ENCODE data around the gene H2AZ2.
A peak's percentile ranks its signal among the peaks of the same experiment; 100 is the strongest.
"Not testable (repeated sequence)": the region's sequence is repeated elsewhere in the genome, so short reads cannot be mapped to it uniquely, and the experiment has no call there.

Gene H2AZ2

DNA sequence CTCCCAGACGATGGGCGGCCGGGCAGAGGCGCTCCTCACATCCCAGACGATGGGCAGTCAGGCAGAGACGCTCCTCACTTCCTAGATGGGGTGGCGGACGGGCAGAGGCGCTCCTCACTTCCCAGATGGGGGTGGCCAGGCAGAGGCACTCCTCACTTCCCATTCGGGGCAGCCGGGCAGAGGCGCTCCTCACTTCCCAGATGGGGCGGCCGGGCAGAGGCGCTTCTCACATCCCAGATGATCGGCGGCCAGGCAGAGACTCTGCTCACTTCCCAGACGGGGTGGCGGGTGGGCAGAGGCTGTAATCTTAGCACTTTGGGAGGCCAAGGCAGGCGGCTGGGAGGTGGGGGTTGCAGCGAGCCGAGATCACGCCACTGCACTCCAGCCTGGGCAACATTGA lies 24.0 kb upstream of the H2AZ2 start:
- not testable (repeated sequence) for DNase-seq (ENCODE audit: low read depth in 1 of 2, low spot score in 1 of 2)

DNA sequence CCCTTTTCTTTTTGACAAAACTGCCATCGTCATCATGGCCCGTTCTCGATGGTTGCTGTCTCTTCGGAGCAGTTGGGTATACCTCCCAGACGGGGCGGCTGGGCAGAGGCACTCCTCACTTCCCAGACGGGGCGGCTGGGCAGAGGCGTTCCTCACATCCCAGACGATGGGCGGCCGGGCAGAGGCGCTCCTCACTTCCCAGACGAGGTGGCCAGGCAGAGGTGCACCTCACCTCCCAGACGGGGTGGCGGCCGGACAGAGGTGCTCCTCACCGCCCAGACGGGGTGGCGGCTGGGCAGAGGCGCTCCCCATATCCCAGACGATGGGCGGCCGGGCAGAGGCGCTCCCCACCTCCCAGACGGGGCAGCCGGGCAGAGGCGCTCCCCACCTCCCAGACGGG lies 22.9 kb upstream of the H2AZ2 start:
- DNase-seq (ENCODE audit: low read depth in 1 of 2, low spot score in 1 of 2), result not testable (repeated sequence)

DNA sequence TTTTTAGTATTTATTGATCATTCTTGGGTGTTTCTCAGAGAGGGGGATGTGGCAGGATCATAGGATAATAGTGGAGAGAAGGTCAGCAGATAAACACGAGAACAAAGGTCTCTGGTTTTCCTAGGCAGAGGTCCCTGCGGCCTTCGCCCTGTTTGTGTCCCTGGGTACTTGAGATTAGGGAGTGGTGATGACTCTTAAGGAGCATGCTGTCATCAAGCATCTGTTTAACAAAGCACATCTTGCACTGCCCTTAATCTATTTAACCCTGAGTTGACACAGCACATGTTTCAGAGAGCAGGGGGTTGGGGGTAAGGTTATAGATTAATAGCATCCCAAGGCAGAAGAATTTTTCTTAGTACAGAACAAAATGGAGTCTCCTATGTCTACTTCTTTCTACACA lies 22.4 kb upstream of the H2AZ2 start:
- DNase-seq (ENCODE audit: low read depth in 1 of 2, low spot score in 1 of 2), result not testable (repeated sequence)

DNA sequence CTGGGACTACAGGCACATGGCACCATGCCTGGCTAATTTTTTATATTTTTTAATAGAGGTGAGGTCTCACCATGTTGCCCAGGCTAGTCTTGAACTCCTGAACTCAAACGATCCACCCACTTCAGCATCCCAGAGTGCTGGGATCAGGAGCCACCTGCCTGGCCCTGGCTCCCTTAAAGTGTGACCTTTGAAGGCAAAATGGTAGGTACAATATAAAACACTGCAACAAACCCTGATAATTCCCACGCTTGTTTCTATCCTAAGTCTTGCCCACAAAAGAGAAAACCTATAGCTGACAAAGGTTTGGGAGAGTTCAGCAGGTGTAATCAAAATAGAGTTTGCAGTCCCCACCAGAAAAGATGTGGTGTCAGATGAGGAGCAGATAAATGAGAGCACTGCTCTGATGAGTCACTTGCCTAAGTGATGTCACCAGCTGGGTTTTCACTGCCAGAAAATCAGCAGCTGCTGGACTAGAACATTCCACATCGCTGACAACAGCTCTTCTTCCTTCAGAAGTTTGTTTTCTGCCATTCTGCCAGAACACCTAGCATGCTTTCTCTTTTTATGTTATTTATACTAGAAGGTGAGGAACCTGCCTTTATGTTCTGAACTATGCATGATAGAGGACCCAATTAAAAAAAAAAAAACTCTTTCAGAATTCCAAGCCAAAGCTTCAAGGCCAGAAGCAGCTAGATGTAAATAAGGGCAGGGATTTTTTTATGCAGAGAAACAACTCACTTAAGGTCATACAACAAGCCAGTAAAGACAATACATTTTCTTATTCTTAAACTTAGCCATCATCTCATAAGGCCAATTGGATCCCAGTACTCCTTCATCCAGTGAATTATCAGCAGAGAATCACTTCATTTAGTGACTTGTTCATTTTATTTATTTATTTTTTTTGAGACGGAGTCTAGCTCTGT lies 19.4 kb upstream of the H2AZ2 start:
- DNase-seq (ENCODE audit: low read depth in 1 of 2, low spot score in 1 of 2), result no peak

DNA sequence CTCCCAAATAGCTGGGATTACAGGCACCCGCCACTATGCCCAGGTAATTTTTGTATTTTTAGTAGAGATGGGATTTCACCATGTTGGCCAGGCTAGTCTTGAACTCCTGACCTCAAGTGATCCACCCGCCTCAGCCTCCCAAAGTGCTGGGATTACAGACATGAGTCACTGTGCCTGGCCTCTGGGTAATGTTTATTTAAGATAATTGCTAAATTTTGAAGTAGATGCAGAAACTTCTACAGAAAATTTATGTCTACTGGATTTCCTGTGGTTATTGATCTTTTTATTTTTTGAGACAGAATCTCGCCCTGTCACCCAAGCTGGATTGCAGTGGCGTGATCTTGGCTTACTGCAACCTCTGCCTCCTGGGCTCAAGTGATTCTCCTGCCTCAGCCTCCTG lies 14.1 kb upstream of the H2AZ2 start:
- DNase-seq (ENCODE audit: low read depth in 1 of 2, low spot score in 1 of 2), result not testable (repeated sequence)

DNA sequence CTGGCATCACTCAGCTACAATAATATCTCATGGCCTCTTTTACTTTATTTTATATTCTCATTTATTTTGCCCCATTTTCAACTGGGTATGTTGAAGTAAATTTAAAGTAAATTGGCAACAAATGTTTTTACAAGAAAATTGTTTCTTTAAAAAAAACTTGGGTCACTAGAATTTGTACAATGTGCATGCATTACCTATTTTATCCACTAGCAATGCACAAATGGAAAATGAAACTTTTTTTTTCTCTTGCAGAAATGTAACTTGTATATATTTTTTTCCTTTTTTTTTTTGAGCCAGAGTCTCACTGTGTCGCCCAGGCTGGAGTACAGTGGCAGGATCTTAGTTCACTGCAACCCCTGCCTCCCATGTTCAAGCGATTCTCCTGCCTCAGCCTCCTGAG lies 10.3 kb upstream of the H2AZ2 start:
- DNase-seq (ENCODE audit: low read depth in 1 of 2, low spot score in 1 of 2), result no peak

DNA sequence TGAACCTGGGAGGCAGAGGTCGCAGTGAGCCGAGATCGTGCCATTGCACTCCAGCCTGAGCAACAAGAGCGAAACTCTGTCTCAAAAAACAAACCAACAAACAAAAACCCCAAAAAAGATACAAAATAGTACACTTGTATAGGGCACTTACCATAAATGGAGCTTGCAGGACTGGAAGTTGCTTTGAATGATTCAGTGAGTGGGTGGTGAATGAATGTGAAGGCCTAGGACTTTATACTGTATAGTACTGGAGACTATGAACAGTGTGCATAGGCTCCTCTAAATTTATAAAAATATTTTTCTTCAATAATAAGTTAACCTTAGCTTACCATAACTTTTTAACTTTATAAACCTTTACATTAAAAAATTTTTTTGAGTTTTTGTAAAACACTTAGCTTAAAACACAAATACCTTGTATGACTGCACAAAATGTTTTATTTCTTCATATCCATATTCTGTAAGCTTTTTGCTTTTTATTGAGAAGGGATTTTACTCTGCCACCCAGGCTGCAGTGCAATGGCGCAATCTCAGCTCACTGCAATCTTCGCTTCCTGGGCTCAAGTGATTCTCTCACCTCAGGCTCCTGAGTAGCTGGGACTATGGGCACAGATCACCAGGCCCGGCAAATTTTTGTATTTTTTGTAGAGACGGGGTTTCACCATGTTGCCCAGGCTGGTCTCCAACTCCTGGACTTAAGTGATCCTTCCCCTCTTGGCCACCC lies 6.9 kb upstream of the H2AZ2 start:
- no peak for DNase-seq (ENCODE audit: low read depth in 1 of 2, low spot score in 1 of 2)

DNA sequence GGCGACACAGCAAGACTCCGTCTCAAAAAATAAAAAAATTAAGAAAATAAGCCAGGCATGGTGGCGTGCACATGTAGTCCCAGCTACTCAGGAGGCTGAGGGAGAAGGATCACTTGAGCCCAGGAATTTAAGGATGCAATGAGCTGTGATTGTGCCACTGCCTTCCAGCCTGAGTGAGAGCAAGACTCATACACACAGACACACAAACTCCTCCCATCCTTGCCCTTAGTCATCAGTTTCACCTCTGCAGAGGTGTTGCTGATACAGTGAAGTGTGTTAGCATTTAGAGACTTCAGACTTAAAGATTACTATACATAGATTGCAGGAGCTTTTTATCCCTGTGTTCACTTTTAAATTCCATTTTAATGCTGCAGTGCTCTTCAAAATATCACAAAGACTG lies 5.5 kb upstream of the H2AZ2 start:
- DNase-seq (ENCODE audit: low read depth in 1 of 2, low spot score in 1 of 2), result no peak

DNA sequence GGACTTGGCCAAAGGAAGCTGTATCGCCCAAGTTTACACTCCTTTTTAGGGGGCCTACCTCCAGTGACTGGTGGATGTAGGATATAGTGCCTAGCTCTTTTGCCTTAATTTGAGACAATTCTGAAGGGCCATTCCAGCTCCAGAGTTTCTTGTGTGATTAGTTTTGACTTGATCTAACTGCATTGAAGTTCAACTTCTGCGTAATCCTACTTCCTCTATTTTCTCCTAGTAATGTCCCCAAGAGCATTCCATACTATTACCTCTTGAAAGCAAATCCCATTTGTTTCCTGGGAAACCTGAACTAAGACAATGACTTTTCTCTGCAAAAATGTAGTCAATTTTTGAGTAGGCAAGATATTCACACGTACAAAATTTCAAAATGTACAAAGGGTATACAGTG lies 4.7 kb upstream of the H2AZ2 start:
- no peak for DNase-seq (ENCODE audit: low read depth in 1 of 2, low spot score in 1 of 2)

DNA sequence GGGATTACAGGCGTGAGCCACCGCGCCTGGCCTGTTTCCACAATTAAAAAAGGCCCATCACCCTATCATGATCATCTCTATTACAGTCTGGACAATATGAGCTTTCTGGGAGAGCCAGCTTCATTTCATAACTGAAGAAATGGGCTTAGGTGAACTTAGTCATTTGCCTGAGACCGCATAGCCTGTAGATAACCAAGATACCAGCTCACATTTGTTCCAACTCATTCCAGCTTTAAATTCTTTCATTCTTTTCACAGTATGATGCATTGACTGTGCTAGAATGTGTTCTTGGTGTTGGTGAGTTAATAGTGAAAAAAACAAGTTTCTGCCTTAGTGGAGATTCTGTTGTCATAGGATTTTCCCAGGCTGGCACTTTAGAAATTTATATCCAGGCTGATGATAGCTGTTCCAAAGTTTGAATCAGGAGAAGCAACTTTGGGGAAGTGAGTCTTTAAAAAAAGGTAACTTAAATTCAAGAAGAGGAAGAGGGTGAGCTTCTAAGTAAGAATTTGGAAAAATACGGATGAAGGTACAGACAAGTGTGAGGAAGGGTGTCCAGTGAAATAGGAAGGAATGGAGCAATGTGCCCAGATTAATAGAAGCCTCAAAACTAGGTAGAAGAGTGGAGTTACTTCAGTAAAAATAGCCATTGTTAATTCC lies 2.1 kb upstream of the H2AZ2 start:
- DNase-seq (ENCODE audit: low read depth in 1 of 2, low spot score in 1 of 2), result no peak

DNA sequence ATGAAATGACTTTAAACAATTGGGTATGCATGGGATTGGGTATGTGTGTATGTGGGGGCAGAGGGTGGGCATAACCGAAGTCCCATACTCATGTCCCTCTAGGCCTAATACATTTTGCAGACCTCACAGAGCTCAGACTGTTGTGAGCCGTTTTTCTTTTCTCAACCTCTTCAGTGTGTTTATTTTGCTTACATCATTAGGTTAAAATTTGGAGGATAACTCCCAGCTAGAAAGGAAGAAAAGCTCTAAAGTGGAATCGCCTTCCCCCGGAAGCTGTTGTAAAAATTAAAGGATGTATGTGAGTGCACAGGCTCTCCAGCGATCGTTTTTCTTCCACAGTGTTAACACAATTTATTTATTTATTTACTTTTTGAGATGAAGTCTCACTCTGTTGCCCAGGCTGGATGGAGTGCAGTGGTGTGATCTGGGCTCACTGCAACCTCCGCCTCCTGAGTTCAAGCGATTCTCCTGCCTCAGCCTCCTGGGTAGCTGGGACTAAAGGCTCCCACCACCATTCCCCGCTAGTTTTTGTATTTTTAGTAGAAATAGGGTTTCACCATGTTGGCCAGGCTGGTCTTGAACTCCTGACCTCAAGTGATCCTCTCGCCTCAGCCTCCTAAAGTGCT lies 1.5 kb upstream of the H2AZ2 start:
- no peak for DNase-seq (ENCODE audit: low read depth in 1 of 2, low spot score in 1 of 2)

DNA sequence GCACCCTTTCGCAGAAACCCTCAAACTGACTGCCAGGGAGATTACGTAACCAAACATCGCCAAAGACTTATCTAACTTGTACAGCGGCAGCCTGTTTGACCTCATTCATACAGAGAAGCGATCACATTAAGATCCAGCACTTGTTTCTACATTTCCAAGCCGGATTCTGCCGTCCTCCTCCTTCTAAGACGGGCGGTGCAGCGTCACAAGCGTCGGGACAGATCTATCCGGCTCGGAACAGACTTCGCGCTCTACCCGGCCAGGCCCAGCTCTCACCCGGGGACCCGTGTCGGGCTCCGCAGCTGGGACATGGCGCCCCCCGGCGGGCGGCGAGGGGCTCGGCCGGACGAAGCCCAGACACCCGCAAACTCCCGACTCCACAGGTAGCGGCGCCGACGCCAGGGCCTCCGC lies 373 bp downstream of the H2AZ2 start:
- peak; percentile 74 to 77 for DNase-seq (ENCODE audit: low read depth in 1 of 2, low spot score in 1 of 2)

DNA sequence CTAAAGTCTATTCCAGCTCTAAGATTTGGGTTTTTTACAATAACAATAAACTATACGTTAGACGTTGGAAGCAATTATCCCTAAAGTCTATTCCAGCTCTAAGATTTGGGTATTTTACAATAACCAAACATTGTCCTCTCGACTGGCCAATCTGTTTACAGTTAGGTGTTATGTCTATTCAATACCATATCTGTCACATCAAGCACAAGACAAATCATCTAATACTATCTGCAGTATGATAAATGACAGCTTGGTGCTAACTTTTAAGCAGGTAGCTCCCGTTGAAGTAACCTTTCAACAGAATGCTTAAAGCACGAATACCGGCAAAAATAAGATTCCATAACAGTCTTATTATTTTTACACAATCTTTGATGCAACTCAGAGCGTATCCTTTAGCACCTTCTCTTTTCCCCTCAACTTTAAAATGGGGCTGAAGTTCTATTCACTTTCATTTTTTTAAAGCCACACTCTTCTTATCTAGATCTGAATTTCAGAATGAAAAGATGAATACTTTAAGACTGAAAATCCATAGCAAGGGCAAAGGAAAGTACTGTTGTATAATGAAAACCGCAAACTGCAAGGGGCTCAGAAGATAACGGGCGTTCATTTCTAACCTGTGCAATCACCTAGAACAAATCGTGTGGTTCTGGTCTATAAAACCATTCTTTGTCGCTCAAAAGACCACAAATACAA lies 925 bp downstream of the H2AZ2 start:
- no peak for DNase-seq (ENCODE audit: low read depth in 1 of 2, low spot score in 1 of 2)

DNA sequence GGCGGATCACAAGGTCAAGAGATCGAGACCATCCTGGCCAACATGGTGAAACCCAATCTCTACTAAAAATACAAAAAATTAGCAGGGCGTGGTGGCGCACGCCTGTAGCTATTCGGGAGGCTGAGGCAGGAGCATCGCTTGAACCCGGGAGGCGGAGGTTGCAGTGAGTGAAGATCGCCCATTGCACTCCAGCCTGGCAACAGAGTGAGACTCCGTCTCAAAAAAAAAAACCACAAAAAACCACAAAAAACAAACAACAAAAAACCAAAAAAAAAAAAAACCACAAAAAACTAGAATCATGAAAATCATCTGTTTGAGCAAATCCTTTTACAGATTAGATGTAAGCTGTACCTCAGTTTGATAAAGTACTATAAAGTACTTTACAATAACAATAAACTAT lies 1.5 kb downstream of the H2AZ2 start:
- DNase-seq (ENCODE audit: low read depth in 1 of 2, low spot score in 1 of 2), result not testable (repeated sequence)

DNA sequence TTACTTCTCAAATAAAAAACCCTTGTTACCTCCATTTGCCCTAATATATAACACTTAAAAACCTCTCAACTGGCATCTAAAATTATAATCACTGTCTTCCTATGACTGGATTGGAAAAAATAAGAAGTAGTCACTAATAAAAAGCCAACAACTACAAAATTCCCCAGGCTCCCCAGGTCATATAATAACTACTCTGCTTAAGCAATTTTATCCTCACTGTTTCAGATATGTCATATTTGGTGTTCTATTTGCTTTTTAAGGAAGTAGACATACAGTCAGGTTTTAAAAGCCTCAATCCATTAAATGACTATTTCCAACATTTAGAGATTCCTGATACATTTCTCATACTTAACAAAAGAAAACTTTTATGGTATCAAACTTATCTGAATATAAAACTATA lies 2.4 kb downstream of the H2AZ2 start:
- no peak for DNase-seq (ENCODE audit: low read depth in 1 of 2, low spot score in 1 of 2)

DNA sequence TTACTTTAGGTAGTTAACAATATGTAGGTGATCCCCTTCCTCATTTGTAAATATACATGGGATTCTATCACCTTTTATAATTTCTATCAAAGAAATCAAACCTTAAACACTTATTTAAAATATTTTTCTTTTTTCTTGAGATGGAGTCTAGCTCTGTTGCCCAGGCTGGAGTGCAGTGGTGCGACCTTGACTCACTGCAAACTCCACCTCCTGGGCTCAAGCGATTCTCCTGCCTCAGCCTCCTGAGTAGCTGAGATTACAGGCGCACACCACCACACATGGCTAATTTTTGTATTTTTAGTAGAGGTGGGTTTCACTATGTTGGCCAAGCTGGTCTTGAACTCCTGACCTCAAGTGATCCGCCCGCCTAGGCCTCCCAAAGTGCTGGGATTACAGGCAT lies 4.4 kb downstream of the H2AZ2 start:
- not testable (repeated sequence) for DNase-seq (ENCODE audit: low read depth in 1 of 2, low spot score in 1 of 2)

DNA sequence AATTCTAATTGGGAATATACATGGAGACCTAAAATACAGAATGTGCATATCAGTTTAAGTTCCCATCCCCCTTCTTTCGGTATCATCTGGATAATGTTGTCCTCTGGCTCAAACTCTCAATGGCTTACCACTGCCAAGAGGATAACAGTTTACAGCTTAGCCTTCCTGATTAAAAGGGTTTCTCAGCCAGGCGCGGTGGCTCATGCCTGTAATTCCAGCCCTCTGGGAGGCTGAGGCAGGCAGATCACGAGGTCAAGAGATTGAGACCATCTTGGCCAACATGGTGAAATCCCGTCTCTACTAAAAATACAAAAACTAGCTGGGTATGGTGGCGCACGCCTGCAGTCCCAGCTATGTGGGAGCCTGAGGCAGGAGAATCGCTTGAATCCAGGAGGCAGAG lies 5.2 kb downstream of the H2AZ2 start:
- DNase-seq (ENCODE audit: low read depth in 1 of 2, low spot score in 1 of 2), result not testable (repeated sequence)

DNA sequence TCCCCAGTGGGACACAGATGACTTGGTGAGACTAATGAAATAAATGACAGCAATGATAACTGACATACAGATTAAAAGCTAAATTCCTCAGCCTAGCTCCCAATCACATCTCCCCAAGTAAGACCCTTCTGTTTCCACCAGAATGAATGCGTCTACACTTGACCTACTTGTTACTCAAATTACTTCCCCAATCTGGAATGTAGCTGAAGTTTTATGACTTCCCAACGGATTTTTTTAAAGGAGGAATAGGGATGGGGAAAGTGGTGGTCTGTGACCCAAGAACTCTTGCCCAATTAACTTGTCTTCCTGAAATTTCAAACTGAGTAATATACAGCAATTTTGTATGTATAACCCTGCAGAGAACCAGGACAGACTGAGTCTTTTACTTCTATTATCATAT lies 9.1 kb downstream of the H2AZ2 start:
- DNase-seq (ENCODE audit: low read depth in 1 of 2, low spot score in 1 of 2), result no peak

DNA sequence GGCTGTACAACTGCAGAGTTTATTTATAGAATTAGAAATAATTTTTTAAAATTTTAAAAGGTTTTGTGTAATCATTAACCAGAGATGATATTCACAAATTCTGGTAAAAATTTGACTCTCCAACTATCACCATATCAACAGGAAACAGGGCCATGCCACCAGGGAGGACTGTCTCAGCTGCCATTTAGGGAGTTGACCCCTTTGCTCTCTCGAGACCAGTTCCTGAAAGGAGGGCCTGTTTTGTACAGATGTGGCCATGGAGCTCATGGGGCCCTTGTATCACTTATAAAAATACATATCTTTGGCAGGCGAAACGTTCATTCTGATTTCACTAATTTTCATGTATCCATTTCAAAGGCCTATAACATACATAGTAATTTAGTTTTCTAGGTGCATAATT lies 20.3 kb downstream of the H2AZ2 start:
- DNase-seq (ENCODE audit: low read depth in 1 of 2, low spot score in 1 of 2), result no peak

DNA sequence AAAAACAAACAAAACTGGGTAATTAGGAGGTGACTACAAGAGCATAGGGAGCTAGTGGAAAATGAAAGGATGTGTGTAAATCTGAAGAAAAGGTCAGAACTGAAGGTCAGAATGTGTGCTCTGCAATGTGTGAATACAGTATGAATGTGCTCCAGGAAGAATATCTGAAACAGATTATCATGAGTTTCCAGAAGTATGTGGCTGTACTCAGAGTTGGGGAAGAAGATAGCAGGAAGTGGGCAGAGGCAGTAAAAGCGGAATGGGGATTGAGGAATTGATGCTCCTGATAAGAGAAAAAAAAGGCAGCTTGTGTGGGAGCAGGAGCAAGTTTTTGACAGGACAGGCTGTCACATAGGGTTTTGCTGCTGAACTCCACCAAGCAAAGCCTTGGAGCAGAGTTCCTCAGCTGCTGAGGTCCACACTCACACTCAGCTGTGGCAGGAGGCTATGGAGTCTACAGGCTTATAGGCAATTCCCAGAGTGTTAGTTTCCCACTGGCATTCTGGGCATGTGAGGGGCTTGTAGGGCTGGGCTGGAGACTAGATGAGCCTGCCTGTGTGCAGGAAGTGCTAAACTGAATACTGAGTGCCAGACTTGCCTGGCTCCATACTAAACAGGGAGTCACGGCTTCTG lies 22.9 kb downstream of the H2AZ2 start:
- DNase-seq (ENCODE audit: low read depth in 1 of 2, low spot score in 1 of 2), result no peak
